CD4-positive, alpha-beta T cell treated with Interleukin-12 subunit alpha and Interleukin-12 subunit beta, for 1 hour (primary cell): ENCODE measurements around the gene PPP1CB.
A peak's percentile ranks its signal among the peaks of the same experiment; 100 is the strongest.
"Not testable (repeated sequence)": the region's sequence is repeated elsewhere in the genome, so short reads cannot be mapped to it uniquely, and the experiment has no call there.

Experiments used
- DNase-seq: peaks from one replicate; pipeline ENCODE4 v3.0.0-alpha.2; 2020

Gene PPP1CB

GRCh38 chr2:28751252-28751955, at the start of gene PPP1CB:
TSS of gene PPP1CB (plus strand) at chr2:28751830. CDS start at chr2:28752125, 295 bp downstream.
- DNase-seq, result peak; percentile 98

GRCh38 chr2:28702415-28702861, 49.2 kb upstream of the PPP1CB start:
- DNase-seq, result no peak

GRCh38 chr2:28702878-28703277, 48.8 kb upstream of the PPP1CB start:
- DNase-seq, result no peak

GRCh38 chr2:28704621-28705020, 47.0 kb upstream of the PPP1CB start:
- no peak for DNase-seq

GRCh38 chr2:28705751-28706440, 45.7 kb upstream of the PPP1CB start:
- DNase-seq, result no peak

GRCh38 chr2:28707592-28707991, 44.0 kb upstream of the PPP1CB start:
- DNase-seq, result no peak

GRCh38 chr2:28709101-28709500, 42.5 kb upstream of the PPP1CB start:
- DNase-seq, result no peak

GRCh38 chr2:28710545-28710944, 41.1 kb upstream of the PPP1CB start:
- DNase-seq, result no peak

GRCh38 chr2:28713577-28714298, 37.9 kb upstream of the PPP1CB start:
- no peak for DNase-seq

- peak; percentile 21 for DNase-seq
These were observed 35.3 kb upstream of the PPP1CB start for GRCh38 chr2:28716265-28716865.

- peak; percentile 17 for DNase-seq
These were observed 34.3 kb upstream of the PPP1CB start for GRCh38 chr2:28717339-28717758.

- DNase-seq, result no peak
These were observed 31.3 kb upstream of the PPP1CB start for GRCh38 chr2:28720345-28720744.

GRCh38 chr2:28721601-28722191, 29.9 kb upstream of the PPP1CB start:
- no peak for DNase-seq

GRCh38 chr2:28725021-28725711, 26.5 kb upstream of the PPP1CB start:
- DNase-seq, result no peak

- no peak for DNase-seq
These were observed 25.5 kb upstream of the PPP1CB start for GRCh38 chr2:28726177-28726576.

- no peak for DNase-seq
These were observed 21.9 kb upstream of the PPP1CB start for GRCh38 chr2:28729698-28730097.

- no peak for DNase-seq
These were observed 20.9 kb upstream of the PPP1CB start for GRCh38 chr2:28730641-28731146.

- DNase-seq, result no peak
These were observed 16.1 kb upstream of the PPP1CB start for GRCh38 chr2:28735511-28735910.

- no peak for DNase-seq
These were observed 15.6 kb upstream of the PPP1CB start for GRCh38 chr2:28736034-28736433.

GRCh38 chr2:28737655-28738054, 14.0 kb upstream of the PPP1CB start:
- no peak for DNase-seq

- DNase-seq, result not testable (repeated sequence)
These were observed 9.0 kb upstream of the PPP1CB start for GRCh38 chr2:28742619-28743018.

- DNase-seq, result no peak
These were observed 6.4 kb upstream of the PPP1CB start for GRCh38 chr2:28745225-28745624.
